Coronary artery (tissue), 2 donors: ENCODE results near the gene RGS6.

Experiments
- DNase-seq: peaks from one replicate; pipeline ENCODE4 v3.0.0-alpha.2; 2017; ENCODE audit warnings: low spot score
- H3K27ac ChIP-seq, 2 donors: fragments of 200-600 bp; sonication (generic); one replicate each; pipeline ENCODE4 v1.5.1; 2016 to 2019
- H3K4me3 ChIP-seq: fragments of 200-600 bp; sonication (generic); 2 replicates; pipeline ENCODE4 v1.5.1; 2016; ENCODE audit warnings: mild to moderate bottlenecking, moderate library complexity
- CTCF ChIP-seq: fragments of 200-600 bp; sonication (generic); IDR thresholded peaks from one replicate; pipeline ENCODE4 v1.5.1; 2019; ENCODE audit warnings: antibody characterized with exemption

The RGS6 gene

DNA sequence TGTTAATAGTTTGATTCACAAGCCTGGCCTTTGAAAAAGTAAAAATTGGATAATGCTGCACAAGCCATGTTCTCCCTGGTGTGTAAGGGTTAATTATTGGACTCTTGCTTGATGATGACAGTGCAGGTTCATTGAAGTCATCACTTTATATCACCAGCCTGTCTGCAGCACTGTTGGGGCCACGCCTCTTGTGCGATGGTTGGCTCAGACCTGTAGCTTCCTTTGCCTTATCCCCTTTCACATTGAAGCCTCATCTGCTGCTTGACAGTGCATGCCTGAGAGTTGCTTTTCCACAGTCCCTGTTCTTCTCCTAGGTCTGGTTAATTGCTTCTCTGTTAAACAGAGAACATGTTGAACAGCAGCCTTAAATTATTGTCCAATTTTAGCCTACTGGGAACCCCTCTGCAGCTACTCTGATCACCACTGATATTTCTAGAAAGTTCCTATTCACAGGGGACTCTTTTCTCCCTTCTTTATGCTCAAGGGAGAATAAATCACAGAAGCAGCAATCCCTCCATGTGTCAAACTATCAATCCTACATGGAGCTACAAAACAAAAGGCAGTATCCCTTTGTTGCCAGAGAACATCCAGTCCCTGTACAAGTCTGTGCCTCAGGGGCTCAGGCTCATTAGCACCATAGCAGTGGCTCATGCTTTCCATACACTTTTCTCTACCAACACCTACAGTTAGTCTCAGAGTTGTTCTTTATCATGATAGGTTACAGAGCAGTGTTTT is 322.1 kb downstream of the RGS6 start:
- no peak for DNase-seq
- H3K27ac ChIP-seq, result no peak overlapping the region
- H3K4me3 ChIP-seq, result no peak overlapping the region
- TF ChIP-seq CTCF, result no peak

DNA sequence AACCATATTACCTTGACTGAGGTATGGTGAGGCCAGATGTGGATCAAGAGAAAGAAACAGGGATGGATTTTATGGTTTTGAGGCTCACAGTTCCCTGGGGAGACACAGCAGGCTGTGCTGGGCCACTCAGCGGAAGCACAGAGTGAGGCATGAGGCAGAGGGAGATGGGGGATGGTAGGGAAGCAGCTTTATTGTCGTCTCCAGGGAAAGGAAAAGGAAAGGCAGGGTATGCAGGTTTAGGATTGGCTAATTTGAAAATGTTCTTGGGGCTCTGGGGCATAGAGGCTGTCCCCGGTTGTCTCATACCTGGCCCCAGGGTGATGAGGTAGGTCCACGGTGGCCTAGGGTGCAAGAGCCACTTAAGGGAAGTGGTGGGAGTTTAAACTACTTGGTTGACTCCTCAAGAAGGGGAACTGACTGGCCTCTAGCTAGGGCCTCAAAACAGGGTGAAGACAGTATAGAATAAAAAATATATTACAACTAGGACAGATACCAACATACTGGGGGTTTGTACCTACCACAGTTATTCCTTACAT is 322.8 kb downstream of the RGS6 start:
- Histone ChIP-seq H3K27ac (no peak overlapping the region), H3K4me3 (no peak overlapping the region)
- no peak for DNase-seq
- no peak for TF ChIP-seq CTCF

- DNase-seq, result no peak
- Histone ChIP-seq H3K4me3 (no peak overlapping the region), H3K27ac (no peak overlapping the region)
- TF ChIP-seq CTCF, result no peak
These were observed 323.8 kb downstream of the RGS6 start for GRCh38 chr14:72256055-72256454.

- H3K4me3 ChIP-seq, result no peak overlapping the region
- TF ChIP-seq CTCF, result no peak
- no peak for DNase-seq
- H3K27ac ChIP-seq, result no peak overlapping the region
These were observed 328.8 kb downstream of the RGS6 start for GRCh38 chr14:72261068-72261467.

DNA sequence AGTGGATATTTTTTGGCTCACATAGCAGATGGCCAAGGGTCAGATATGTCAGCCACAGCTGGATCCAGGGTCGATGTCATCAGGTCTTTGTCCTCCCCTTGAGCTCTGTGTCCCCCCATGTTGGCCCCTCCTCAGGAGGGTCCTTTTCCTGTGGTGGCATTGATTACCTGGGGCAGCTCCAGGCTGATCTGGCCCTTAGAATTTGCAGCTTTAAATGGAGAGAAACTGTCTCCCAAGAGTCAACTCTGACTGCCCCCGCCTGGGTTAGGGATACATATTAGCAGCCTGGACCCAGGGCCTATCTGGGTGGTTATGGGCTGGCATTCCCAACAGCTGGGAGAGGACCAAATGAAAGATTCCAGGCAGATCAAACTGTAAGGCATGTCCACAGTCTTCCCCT is 330.5 kb downstream of the RGS6 start:
- DNase-seq, result no peak
- no peak overlapping the region for H3K4me3 ChIP-seq
- no peak for TF ChIP-seq CTCF
- no peak overlapping the region for H3K27ac ChIP-seq

- no peak for TF ChIP-seq CTCF
- no peak overlapping the region for H3K27ac ChIP-seq
- no peak overlapping the region for H3K4me3 ChIP-seq
- no peak for DNase-seq
These were observed 332.5 kb downstream of the RGS6 start for GRCh38 chr14:72264716-72265115.

DNA sequence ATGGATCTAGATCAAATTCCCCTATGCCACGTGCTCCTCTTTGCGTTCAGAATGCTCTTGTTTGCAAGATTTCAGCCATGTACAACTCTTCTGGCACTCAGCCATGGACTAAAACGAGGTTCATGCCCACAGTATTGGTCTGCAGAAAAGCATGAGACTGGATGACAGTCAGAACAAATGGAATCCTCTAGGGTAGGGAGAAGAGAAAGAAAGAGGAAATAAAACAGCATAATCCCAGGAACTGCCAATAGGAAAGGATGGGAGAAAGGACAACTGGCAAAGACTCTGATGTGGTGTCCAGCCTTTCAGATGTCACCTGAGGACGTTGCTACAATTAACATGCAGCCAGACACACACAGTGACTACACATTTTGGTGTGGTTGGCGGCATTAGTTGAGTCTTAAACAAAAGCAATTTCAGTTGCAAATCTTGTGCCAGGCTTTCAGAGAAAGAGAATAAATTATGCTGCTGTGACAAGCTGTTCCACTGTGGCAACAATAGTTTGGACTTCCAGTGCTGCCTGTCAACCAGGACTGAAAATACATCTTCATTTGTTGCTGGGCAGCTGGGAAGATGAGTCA is 338.0 kb downstream of the RGS6 start:
- no peak for TF ChIP-seq CTCF
- no peak for DNase-seq
- Histone ChIP-seq H3K4me3 (no peak overlapping the region), H3K27ac (no peak overlapping the region)
